HG03108 (cell line): ENCODE measurements around the gene STX3.
"Not testable (repeated sequence)": the region's sequence is repeated elsewhere in the genome, so short reads cannot be mapped to it uniquely, and the experiment has no call there.

Experiments
- ATAC-seq: cut with Tn5 transposase; IDR thresholded peaks from one replicate; pipeline ENCODE4 v1.9.1; 2021; ENCODE audit warnings: moderate library complexity; ENCODE audit not compliant: unreplicated experiment

Gene STX3

GRCh38 chr11:59756845-59757244 lies 1.7 kb downstream of the STX3 start:
- ATAC-seq: no peak

- ATAC-seq: no peak
Observed at GRCh38 chr11:59758401-59759037, 3.3 kb downstream of the STX3 start.

- no peak for ATAC-seq
Observed at GRCh38 chr11:59759900-59760299, 4.7 kb downstream of the STX3 start.

GRCh38 chr11:59760771-59761170 lies 5.6 kb downstream of the STX3 start:
- ATAC-seq: no peak

- ATAC-seq: no peak
Observed at GRCh38 chr11:59761993-59762392, 6.8 kb downstream of the STX3 start.

GRCh38 chr11:59765068-59765735 lies 10.0 kb downstream of the STX3 start:
- no peak for ATAC-seq

GRCh38 chr11:59766542-59767224 lies 11.5 kb downstream of the STX3 start:
- ATAC-seq: no peak

GRCh38 chr11:59767225-59767611 lies 12.0 kb downstream of the STX3 start:
- no peak for ATAC-seq

- no peak for ATAC-seq
Observed at GRCh38 chr11:59769111-59769510, 13.9 kb downstream of the STX3 start.

- ATAC-seq: no peak
Observed at GRCh38 chr11:59769828-59770227, 14.7 kb downstream of the STX3 start.

- ATAC-seq: no peak
Observed at GRCh38 chr11:59770319-59770718, 15.1 kb downstream of the STX3 start.

- ATAC-seq: no peak
Observed at GRCh38 chr11:59770869-59771268, 15.7 kb downstream of the STX3 start.

GRCh38 chr11:59771605-59772004 lies 16.4 kb downstream of the STX3 start:
- ATAC-seq: no peak

GRCh38 chr11:59773083-59773440 lies 17.9 kb downstream of the STX3 start:
- no peak for ATAC-seq

- ATAC-seq: no peak
Observed at GRCh38 chr11:59776210-59777066, 21.3 kb downstream of the STX3 start.

GRCh38 chr11:59777104-59777503 lies 21.9 kb downstream of the STX3 start:
- ATAC-seq: no peak

GRCh38 chr11:59778122-59778521 lies 22.9 kb downstream of the STX3 start:
- no peak for ATAC-seq

- no peak for ATAC-seq
Observed at GRCh38 chr11:59779487-59779886, 24.3 kb downstream of the STX3 start.

GRCh38 chr11:59782080-59782479 lies 26.9 kb downstream of the STX3 start:
- ATAC-seq: no peak

- no peak for ATAC-seq
Observed at GRCh38 chr11:59783632-59784090, 28.5 kb downstream of the STX3 start.

- ATAC-seq: not testable (repeated sequence)
Observed at GRCh38 chr11:59784441-59784840, 29.3 kb downstream of the STX3 start.
